Panc1 (cell line): ENCODE measurements around the gene SCD5. TPM values are rescaled to one million over a fixed set of nuclear protein-coding genes. Genes with fewer than 3 reads are reported as not detected.

ENCODE experiments used
- ATAC-seq: fragments of 200-7000 bp; cut with Tn5 transposase; 2 replicates; pipeline ENCODE4 v1.9.1; 2020; ENCODE audit warnings: mild to moderate bottlenecking, moderate library complexity
- BruUV-seq: library from RNA; stranded (reverse); fragments of 400-500 nt; replicated peaks from 2 replicates; lab custom pipeline; 2021; lab: Mats Ljungman, UMichigan
- CTCF ChIA-PET: fragments of 300-600 bp; sonication (Branson Sonifier 250); formaldehyde crosslinking; loops from one replicate; lab custom pipeline; 2022; ENCODE audit warnings: antibody characterized with exemption; lab: Charles Lee
- POLR2A ChIA-PET: fragments of 300-600 bp; sonication (Branson Sonifier 250); formaldehyde crosslinking; loops from one replicate; lab custom pipeline; 2022; ENCODE audit warnings: antibody characterized with exemption; lab: Charles Lee
- DNase-seq: peaks from one replicate; pipeline ENCODE4 v3.0.0-alpha.2; 2010; ENCODE audit warnings: low read depth, low spot score
- H3K27ac ChIP-seq: 2 replicates; pipeline ENCODE4 v1.5.1; 2011; ENCODE audit warnings: mild to moderate bottlenecking, low read length, inconsistent platforms
- H3K27me3 ChIP-seq: fragments of 200-500 bp; sonication (Bioruptor generic); 2 replicates; pipeline ENCODE4 v1.6.0; 2014; ENCODE audit warnings: low read length, inconsistent platforms; ENCODE audit not compliant: control insufficient read depth, insufficient read depth
- H3K36me3 ChIP-seq: fragments of 200-500 bp; sonication (Bioruptor generic); 2 replicates; pipeline ENCODE4 v1.5.1; 2014; ENCODE audit warnings: inconsistent platforms, mild to moderate bottlenecking, low read length, moderate library complexity; ENCODE audit not compliant: control insufficient read depth, insufficient read depth
- H3K4me1 ChIP-seq: 2 replicates; pipeline ENCODE4 v1.5.1; 2011; ENCODE audit warnings: inconsistent platforms, mild to moderate bottlenecking, low read length, moderate library complexity; ENCODE audit not compliant: control insufficient read depth, insufficient read depth
- H3K4me3 ChIP-seq, 2 experiments: 2 replicates each; pipeline ENCODE4 v1.5.1; 2011 to 2012; ENCODE audit warnings: low read depth in 2 of 2, low read length in 2 of 2, mild to moderate bottlenecking in 2 of 2, inconsistent platforms in 1 of 2, moderate library complexity in 1 of 2
- H3K9me3 ChIP-seq: fragments of 200-500 bp; sonication (Bioruptor generic); 2 replicates; pipeline ENCODE4 v1.5.1; 2014; ENCODE audit warnings: low read depth, mild to moderate bottlenecking, inconsistent platforms, low read length, moderate library complexity; ENCODE audit not compliant: control insufficient read depth, insufficient read depth
- POLR2AphosphoS5 ChIP-seq: IDR thresholded peaks from 2 replicates; pipeline ENCODE4 v1.6.1; 2012; ENCODE audit warnings: mild to moderate bottlenecking, low read depth, low read length, moderate library complexity
- REST ChIP-seq, 2 experiments: IDR thresholded peaks; 2 replicates each; pipeline ENCODE4 v1.6.1; 2011 to 2012; ENCODE audit warnings: low read depth in 2 of 2, control low read depth in 1 of 2, low read length in 1 of 2, mild to moderate bottlenecking in 1 of 2, moderate library complexity in 1 of 2; ENCODE audit not compliant: insufficient read depth in 1 of 2
- SIN3A ChIP-seq: IDR thresholded peaks from 2 replicates; pipeline ENCODE4 v1.6.1; 2012; ENCODE audit warnings: low read depth, mild to moderate bottlenecking, low read length, moderate library complexity, borderline replicate concordance; ENCODE audit not compliant: insufficient read depth
- TCF7L2 ChIP-seq: IDR thresholded peaks from 2 replicates; pipeline ENCODE4 v1.6.1; 2011; ENCODE audit warnings: mild to moderate bottlenecking, low read depth, low read length, inconsistent platforms
- in situ Hi-C: cut with HindIII; loops from 2 replicates; pipeline ENCODE4 v1.10.0; 2016; ENCODE audit warnings: low sequenced_read_pairs, low pct_unique_long_range_greater_than_20kb
- intact Hi-C: fragments of 100-400 bp; cut with micrococcal nuclease; formaldehyde crosslinking; loops from one replicate; pipeline ENCODE4 v1.10.0; 2022; ENCODE audit not compliant: unreplicated experiment
- total RNA-seq: library from RNA; stranded (reverse); gene quantifications from one replicate; pipeline ENCODE4 v1.2.1, GENCODE V29; 2021; ENCODE audit not compliant: unreplicated experiment
- TF ChIP-seq, protein P1 (sequence below): fragments of 450-650 bp; IDR thresholded peaks from 2 replicates; pipeline ENCODE4 v1.5.1; 2017; ENCODE audit warnings: mild to moderate bottlenecking

Gene SCD5
- total RNA-seq, 1 experiment from 2014 or later, result 2.0 TPM

- Histone ChIP-seq H3K36me3 (no peaks in the 10 kb centered on the region), H3K9me3 (no peaks in the 10 kb centered on the region), H3K4me3 (no peak overlapping the region), H3K27me3 (no peaks in the 10 kb centered on the region), H3K4me1 (no peaks in the 10 kb centered on the region), H3K27ac (no peak overlapping the region)
- no peak for ATAC-seq
- ChIA-PET CTCF (no interaction called here), POLR2A (interaction anchor here (0.6 kb wide), 1 partner anchor 294 kb away, joined by 3 read pairs; no protein-coding TSS in a partner anchor)
- intact Hi-C loops, result no loop called here
- in situ Hi-C loops, result no loop called here
- no TSS peak for BruUV-seq
- no peak for DNase-seq
- TF ChIP-seq SIN3A, result no peak
- TF ChIP-seq REST (IDR thresholded peaks at IDR 0.05; ENCODE audit: insufficient read depth in 1 of 2, low read depth in 2 of 2, low read length in 1 of 2), result no peak
- TF ChIP-seq POLR2AphosphoS5, result no peak
- no peak for TF ChIP-seq TCF7L2
Observed at GRCh38 chr4:82708982-82709381, 89.6 kb downstream of the SCD5 start.

DNA sequence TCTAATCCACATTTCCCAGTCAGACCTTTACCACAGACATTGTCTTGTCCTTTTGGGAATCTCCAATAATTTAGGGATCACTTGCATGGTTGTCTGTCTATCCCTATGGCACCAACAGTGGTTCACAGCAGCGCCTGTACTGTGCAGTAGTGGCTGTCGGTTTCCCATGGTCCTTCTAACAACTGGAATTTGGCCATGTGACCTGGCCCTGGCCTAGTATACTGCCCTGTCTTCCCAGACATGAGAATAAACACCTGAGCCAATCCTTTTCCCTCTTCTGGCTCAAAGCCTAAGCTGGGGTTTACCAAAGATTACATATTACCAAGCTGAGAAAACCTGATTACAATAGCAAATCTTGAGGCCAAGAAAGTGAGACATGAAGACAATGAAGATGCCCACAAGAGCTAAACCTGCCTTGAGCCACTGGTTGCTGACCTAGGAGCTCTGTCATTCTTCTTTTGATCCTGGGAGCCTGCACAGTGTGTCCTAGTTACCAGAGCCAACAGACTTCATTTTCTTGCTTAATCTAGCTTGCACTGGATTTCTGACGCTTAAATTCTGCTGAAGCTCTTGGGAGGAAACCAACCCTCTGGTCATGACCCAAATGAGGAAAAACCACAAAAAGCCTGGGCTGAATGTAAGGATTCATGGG lies 92.1 kb downstream of the SCD5 start:
- no peak for DNase-seq
- TF ChIP-seq TCF7L2 (no peak), POLR2AphosphoS5 (no peak), REST (IDR thresholded peaks at IDR 0.05; ENCODE audit: insufficient read depth in 1 of 2, low read depth in 2 of 2, low read length in 1 of 2) (no peak), SIN3A (no peak)
- TF ChIP-seq, protein P1, sequence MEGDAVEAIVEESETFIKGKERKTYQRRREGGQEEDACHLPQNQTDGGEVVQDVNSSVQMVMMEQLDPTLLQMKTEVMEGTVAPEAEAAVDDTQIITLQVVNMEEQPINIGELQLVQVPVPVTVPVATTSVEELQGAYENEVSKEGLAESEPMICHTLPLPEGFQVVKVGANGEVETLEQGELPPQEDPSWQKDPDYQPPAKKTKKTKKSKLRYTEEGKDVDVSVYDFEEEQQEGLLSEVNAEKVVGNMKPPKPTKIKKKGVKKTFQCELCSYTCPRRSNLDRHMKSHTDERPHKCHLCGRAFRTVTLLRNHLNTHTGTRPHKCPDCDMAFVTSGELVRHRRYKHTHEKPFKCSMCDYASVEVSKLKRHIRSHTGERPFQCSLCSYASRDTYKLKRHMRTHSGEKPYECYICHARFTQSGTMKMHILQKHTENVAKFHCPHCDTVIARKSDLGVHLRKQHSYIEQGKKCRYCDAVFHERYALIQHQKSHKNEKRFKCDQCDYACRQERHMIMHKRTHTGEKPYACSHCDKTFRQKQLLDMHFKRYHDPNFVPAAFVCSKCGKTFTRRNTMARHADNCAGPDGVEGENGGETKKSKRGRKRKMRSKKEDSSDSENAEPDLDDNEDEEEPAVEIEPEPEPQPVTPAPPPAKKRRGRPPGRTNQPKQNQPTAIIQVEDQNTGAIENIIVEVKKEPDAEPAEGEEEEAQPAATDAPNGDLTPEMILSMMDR, result no peak
- Histone ChIP-seq H3K9me3 (no peaks in the 10 kb centered on the region), H3K27ac (no peak overlapping the region), H3K4me1 (no peaks in the 10 kb centered on the region), H3K27me3 (no peaks in the 10 kb centered on the region), H3K36me3 (no peaks in the 10 kb centered on the region), H3K4me3 (no peak overlapping the region)
- ChIA-PET CTCF (no interaction called here), POLR2A (no interaction called here)
- intact Hi-C loops, result no loop called here
- in situ Hi-C loops, result no loop called here
- BruUV-seq, result no TSS peak
- ATAC-seq, result no peak
